Stimulated activated CD8-positive, alpha-beta memory T cell treated with anti-CD3 and anti-CD28 coated beads, Interleukin-7, amount 100 ng/mL, for 4 hours (primary cell): ENCODE data around the gene AGAP1.
A peak's percentile ranks its signal among the peaks of the same experiment; 100 is the strongest.

ENCODE experiments used
- DNase-seq, 2 donors: peaks; one replicate each; pipeline ENCODE4 v3.0.0-alpha.2; 2020; ENCODE audit warnings: low read depth in 2 of 2

Gene AGAP1

DNA sequence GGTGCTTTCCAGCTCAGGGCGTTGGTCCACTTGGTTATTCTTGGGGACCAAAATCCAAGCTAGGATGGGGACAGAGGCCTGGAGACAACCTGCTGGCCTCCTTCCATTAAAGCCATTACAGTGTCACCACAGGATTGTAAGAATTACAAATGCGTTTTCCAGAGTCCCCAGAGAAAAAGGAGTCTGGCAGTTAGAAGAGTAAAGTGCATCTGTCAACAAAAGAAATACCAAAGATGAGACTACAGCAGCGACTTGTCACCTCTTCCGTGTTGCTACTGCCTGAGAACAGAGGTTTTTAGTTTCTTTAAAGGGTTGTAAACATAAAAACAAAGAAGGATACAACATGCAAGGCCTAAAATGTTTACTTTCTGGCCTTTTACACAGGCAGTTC is 235.7 kb downstream of the AGAP1 start:
- no peak for DNase-seq

DNA sequence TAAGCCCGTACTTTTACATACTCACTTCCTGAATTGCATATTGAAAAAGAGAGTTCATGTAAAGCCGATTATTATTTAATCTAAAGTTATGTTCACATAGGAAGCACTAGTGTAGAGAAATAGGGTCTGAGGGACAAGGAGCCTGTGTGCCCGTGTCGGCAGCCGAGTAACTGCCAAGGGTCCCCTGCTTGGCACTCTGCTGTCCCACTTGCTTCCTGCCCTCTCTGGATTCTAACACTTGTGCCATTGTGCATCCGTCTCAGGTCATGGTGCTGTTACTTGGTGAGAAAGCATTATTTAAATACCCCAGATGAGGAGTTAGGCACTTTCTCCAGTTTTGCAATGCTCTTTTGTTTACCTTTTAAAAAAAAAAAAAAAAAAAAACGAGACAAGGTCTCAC is 236.3 kb downstream of the AGAP1 start:
- no peak for DNase-seq

DNA sequence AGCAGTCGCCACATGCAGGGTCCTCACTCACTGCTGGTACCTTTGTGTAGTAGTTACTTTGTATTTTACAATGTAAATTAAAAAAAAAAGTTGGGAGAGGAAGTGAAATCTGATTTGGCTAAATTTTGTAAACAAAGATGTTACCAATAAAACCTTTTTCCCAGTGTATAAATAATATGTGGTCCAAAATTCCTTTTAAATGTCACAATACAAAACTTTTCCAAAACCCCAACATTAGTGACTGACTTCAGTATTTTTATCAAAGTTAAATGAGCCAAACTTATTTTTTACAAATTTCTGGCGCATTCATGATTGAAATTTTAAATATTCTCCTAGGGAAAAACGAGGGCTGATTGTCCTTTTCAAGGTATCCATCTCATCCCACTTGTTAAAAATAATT is 239.9 kb downstream of the AGAP1 start:
- DNase-seq = no peak

DNA sequence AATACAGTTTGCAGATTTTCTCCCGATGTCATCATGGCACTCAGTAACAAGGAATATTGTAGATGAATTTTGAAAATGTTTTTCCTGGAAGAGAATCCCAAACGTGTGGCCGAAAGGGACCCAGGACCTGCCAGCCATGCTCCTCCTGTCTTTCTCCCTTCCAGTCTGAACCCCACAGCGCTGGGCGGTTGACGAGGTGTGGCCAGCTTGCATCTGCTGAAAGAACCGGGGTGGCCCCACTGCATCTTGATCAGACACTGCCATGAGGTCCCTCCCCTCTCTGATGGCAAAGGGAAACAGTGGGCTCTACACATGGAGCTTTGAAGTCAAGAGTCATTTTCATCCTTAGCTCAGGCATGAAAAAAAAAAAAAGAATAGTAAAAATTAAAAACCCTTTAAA is 240.3 kb downstream of the AGAP1 start:
- no peak for DNase-seq

DNA sequence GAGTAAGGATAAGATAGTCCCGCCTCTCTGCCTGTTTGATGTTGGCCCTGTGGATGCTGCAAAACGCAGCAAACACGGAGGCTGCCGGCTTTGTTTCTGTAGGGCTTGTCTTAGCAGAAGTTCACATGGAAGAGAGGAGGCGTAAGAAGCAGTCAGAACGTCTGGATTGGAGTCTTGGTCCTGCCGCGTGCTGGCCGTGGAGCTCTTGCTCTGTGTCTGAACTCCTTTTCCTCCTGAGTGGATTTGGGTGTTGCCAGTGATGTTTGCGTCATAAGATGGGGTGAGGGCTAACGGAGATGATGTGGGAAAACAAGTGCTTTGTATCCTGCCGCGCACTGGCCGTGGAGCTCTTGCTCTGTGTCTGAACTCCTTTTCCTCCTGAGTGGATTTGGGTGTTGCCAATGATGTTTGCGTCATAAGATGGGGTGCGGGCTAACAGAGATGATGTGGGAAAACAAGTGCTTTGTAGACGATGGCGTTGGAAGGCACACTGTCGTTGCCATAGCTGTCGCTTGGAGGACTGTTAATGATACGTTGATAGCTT is 240.9 kb downstream of the AGAP1 start:
- DNase-seq = no peak

GRCh38 chr2:235737396-235737795 is 243.6 kb downstream of the AGAP1 start:
- no peak for DNase-seq

- DNase-seq = no peak
These were observed 244.0 kb downstream of the AGAP1 start for GRCh38 chr2:235737840-235738239.

DNA sequence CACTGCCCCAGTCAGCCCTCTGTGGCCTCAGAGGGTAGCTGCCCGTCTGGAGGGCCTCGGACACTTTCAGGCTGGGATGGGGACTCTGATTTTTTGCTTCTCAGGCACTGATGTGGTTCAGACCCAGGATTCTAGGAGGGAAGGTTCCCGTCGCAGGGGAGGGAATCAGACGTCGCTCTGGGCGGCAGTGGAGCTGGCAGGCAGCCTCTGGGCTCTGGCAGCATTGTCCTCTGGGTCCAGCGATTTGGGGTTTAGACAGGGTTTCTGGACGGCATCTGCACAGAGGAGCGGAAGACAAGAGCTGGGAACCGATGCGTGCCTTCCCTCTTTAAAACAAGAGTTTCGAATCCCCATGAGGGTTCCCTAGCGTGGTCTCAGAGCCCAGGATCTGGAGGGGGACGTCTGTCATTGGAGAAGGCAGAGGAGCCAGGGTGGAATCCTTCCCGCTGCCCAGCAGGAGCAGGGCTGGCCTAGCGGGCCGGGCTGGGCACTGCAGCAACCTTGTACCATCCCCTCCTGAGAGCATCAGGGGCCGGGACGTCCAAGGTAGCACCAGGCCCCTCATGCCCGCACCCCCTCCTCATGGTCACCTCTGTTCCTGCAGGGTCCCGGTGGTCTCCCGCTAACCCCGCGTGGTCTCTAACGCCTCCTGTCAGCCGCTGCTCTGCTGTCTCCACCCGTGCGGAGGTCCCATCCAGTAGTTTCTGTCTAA is 246.0 kb downstream of the AGAP1 start:
- DNase-seq = no peak

DNA sequence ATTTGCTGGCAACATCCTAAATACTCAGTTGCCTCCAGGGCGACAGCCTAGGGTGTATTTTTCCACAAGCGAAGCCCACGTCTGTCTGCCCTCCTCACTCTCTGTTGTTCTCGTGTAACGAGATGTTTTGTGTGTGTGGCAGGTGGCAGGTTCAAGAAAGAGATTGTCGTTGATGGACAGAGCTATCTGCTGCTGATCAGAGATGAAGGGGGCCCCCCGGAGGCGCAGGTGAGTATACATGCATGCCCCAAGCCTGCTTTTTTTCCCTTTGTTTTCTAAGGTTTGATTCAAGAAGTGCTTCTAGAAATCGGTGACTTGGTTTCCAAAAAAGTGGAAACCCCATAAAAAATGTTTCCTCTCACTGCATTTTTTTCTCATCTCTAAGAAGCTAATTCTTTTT is 247.0 kb downstream of the AGAP1 start:
- no peak for DNase-seq

DNA sequence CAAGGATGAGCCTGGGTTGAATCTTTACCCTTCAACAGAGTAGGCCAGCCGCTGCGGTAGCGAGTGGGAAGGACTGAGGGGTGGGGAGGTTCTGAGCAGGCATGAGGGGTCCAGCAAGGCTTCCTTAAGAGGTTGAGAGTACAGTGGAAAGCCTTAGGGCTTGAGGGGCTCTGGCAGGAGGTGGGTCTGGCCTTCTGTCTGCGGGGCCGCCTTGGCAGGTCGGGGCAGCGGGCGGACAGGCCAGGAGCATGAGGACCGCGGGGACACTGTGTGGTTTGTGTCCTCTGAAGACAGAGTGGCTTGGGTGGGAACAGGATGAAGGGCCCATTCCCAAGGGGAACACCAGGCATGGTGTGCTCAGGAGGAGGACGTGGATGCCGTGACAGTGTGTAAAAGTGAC is 250.3 kb downstream of the AGAP1 start:
- no peak for DNase-seq

GRCh38 chr2:235745597-235745996 is 251.8 kb downstream of the AGAP1 start:
- no peak for DNase-seq

DNA sequence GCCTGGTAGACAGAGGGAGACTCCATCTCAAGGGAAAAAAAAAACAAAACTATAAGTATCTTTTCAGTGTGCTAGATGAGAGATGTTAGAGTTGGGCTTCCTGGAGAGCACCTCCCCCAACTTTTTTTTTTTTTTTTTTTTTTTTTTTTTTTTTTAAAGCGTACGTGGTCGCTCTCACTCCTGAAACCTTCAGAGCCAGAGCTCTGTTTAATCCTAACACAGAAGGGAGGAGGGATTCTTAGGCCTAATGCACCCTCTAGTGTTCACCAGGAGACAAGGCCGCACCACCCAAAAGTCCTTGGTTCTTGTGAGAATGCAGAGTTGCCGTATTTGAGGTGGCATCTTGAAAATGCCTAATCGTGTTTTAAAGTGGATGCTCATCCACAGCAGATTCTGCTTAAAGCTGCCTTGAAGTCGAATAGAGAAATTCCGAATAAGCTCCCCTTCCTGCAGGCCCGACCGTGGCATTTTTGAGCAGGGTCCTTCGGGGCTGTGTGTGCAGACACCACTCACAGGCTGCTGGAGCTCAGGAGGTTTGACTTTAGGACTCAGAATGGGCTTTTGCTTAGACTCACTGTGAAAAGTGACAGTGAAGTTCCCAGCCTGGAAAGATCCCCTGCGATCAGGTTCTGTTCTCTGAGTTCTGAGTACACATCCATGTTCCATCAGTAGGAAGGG is 252.6 kb downstream of the AGAP1 start:
- DNase-seq = peak in 1 of 2 donors; percentile 14

- no peak for DNase-seq
These were observed 253.3 kb downstream of the AGAP1 start for GRCh38 chr2:235747001-235747785.

DNA sequence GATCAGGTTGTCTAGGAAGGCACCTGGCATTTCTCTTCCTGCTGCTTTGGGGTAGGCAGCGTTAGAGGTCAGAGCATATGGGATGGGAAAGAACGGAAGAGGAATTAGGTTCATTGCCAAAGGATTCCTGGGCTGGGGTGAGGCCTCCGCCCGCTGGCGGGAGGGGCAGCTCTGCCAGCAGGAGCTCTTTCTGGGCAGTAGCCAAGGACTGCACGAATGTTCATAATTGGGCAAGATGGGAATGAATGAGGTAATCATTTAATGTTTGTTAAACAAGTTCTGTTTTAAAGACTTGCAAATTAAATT is 253.9 kb downstream of the AGAP1 start:
- no peak for DNase-seq

- DNase-seq = no peak
These were observed 255.4 kb downstream of the AGAP1 start for GRCh38 chr2:235749121-235749770.

DNA sequence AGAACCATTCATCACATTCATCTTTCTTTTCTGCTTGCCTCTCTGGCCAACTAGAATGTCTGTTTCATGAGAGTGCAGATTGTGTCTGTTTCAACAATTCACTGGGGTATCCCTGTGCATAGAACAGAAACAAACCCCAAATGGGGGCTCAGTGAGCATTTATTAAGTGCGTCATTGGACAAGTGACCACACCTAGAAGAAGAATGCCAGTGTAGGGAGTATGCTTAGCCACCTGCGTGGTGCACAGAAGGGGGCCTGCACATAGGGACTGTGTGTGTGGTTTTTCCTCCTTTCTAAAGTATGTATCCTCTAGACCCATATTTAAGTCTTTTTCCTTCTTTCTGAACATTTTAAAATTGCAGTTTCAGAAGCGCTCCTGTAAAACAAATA is 255.9 kb downstream of the AGAP1 start:
- no peak for DNase-seq

DNA sequence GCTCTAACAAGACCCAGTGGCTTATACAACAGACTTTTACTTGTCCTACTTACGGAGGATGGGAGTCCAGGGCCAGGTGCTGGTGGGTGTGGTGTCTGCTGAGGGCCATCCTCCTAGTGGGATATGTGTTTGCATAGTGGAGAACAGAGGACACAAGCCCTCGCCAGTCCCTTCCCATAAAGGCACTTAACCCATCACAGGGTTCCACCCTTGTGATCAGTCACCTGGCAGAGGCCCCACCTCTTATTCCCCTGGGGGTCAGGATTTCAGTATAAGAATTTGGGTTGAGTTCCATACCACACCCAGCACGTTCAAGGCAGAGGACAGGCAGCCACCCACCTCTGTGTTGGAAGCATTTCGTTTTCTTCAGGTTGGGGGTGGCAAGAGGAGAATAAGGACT is 259.0 kb downstream of the AGAP1 start:
- DNase-seq = no peak

GRCh38 chr2:235754357-235755207 is 260.7 kb downstream of the AGAP1 start:
- no peak for DNase-seq

- DNase-seq = no peak
These were observed 262.6 kb downstream of the AGAP1 start for GRCh38 chr2:235756491-235756890.

DNA sequence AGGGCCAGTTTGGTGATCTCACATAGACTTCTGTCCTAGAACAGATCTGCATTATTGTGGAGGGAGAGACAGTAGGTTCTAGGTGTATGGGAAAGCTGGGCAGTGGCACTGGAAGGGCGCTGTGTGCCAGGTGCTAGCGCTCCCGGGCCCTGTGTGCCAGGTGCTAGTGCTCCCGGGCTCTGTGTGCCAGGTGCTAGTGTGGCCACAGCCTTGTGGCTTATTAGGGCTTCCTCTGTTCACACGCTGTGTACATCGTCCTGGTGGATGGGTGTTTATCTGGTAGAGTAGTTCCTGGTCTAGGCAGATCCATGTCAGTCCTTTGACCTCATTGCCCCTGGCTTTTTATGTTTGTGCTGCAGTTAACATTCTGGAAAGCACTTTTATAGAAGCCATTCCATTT is 263.4 kb downstream of the AGAP1 start:
- DNase-seq = no peak

DNA sequence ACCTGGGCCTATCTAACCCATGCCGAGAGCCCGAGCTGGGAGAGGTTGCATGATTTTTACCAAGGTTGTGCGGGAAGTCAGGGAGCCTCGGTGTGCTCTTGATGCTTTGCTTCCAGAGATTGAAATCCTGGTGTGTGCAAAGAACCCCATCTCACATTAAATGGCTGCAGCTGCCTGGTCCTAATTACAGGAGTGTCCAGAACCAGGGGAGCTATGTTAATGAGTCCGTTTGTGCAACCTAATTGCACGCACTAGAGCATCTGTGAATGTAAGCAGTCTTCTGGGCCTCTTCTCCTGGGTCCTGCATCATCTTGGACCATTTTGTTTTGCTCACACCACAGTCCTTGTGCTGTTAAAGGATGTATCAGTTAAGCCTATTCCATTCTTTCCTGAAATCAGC is 263.8 kb downstream of the AGAP1 start:
- no peak for DNase-seq
